ENCODE results near the gene ATP13A3.
A peak's percentile ranks its signal among the peaks of the same experiment; 100 is the strongest.

The ATP13A3 gene

GRCh38 chr3:194439881-194440550 is 46.8 kb downstream of the ATP13A3 start:
- FAIRE-seq, result no peak

GRCh38 chr3:194434503-194434902 is 52.3 kb downstream of the ATP13A3 start:
- no peak for FAIRE-seq

DNA sequence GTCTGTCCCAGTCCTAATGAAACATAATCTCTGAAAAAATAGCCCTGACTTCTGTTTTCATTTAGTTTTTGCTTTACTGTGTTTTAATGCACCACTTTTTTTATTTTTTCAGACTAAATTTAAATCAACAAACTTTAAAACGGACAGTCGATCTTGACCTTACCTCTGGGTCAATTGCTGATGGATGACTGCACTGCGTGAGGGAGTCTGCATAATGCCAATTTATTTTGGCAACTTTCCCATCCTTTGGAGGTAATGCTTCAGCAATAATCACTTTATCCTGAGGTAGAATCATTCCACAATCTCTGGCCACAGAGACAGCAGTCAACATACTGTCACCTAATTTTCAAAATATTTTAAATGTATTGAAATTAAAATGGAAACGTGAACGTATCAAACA is 55.2 kb downstream of the ATP13A3 start:
- FAIRE-seq, result no peak

DNA sequence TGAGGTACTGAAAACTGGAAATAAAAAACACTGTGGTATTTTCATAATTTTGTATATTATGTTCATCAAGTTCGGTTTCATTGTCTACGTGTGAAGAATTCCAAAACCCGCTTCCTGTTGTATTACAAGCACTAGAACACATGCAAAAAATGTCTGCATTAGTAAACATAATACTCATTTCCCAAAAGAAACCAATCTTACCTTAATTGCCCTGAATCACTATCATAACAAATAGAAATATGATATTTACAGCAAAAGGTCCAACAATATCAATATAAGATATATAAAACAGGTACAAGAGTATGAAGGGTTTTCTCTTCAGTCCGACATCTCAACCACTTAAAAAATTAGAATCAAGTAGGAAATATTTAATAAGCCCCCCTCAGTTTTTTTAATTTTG is 61.4 kb downstream of the ATP13A3 start:
- no peak for FAIRE-seq

GRCh38 chr3:194424953-194425352 is 61.8 kb downstream of the ATP13A3 start:
- FAIRE-seq, result no peak

- no peak for FAIRE-seq
Observed at GRCh38 chr3:194424373-194424772, 62.4 kb downstream of the ATP13A3 start.

DNA sequence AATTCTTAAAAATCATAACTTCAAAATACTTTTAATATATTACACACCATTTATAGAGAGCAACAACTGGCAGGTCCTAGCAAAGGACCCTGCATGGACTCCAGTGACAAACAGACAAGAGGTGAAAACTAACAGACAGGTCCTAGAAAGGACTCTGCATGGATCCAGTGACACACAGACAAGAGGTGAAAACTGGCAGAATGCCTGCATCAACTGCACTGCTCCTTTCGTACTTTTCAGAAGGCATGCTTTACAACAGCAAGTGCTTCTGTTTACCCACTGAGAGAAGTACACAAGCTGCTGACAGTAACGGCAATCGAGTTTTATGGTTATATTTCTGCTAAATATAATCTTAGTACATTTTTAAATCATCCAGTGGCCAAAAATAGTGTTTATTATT is 63.5 kb downstream of the ATP13A3 start:
- FAIRE-seq, result no peak

DNA sequence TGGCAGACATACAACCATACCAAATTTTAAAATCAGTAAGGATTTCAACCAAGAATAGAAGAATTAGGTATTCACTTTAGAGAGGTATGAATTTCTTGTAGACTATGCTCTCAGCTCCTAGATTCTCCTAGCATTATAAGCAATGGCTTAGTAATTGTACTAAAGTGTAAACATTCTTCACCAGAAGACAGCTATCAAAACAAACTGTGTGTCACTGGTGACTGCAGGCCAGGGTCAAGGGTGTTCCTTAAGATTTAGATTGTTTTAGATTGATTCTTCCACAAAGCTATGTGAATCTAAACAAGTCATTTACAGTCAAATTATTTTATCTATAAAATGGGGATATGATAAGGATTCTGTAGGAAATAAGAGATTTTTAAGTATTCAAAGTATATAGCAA is 64.6 kb downstream of the ATP13A3 start:
- FAIRE-seq, result no peak

DNA sequence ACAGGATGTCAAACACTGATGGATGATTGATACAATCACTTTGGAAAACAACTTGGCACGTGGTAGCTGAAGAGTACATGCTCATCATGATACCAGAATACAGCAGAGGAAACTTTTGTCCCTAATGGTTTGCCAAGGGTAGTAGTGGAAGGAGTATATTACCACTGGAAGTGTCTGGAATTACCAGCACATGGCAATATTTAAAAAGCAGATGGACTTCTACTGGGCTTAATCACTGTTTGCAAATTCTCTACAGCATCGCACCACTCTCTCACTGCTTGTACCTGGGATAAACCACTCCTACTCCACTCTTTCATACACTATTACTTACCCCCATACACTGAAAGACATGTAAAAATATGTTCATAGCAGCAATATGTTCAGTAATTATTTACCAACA is 68.1 kb downstream of the ATP13A3 start:
- FAIRE-seq, result no peak

DNA sequence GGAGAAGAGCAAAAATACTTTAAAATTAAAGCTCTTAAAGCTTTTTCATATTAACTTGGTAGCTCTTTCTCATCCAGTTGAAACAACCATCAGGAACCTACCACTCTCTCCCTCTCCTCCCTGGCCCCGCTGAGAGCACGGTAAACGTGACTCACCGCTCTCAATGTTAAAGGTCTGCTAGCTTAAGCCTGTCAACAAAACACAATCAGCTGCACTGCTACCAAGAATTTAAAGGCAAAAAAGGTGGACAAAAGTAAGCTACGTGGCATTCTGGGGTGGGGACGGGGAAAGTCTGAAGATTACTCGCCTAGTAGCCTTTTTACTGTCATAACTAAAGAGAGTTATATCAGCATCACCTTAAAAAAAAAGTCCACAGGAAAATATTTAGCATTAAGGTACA is 79.4 kb downstream of the ATP13A3 start:
- FAIRE-seq, result no peak

- no peak for FAIRE-seq
Observed at GRCh38 chr3:194405766-194406165, 81.0 kb downstream of the ATP13A3 start.

GRCh38 chr3:194404365-194405140 is 82.2 kb downstream of the ATP13A3 start:
- peak; percentile 87 for FAIRE-seq

DNA sequence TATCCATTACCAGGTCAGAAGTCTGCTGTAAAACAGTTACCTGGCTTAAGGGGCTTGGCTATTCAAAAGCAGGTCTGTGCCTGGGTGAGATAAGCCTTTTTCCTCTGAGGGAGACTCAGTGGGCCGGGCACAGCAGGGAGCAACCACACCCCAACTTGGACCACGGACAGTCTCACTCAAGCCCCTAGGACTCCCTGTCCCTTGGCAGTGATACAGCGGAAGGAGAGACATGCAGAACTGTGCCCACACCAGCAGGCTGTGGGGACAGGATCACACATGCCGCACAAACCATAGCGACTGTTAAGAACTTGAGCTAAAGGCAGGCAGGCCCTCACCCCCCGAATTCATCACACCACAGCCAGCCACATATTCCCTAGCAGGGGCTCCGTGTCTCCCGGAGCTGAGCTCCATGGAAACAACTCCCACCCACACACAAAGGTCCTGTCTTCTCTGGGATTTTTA is 84.9 kb downstream of the ATP13A3 start:
- FAIRE-seq, result no peak

DNA sequence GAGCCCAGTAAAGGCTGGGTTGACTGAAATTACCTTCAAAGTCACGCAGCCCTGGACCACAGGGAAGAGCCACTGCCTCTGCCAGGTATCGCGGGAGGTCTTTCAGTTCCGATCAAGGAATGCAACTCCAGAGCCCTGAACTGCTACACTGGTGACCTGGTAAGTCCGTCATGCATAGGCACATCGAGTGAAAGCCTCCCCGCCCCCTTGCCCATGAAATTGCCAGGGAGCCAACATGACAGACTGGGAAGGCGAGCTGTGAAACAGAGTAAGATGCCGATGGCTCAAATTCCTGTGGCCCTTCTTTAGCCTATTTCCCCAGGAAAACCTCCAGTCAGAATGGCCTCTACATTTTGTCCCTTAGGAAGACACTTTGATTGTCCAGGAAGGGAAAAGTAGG is 85.5 kb downstream of the ATP13A3 start:
- FAIRE-seq, result no peak

DNA sequence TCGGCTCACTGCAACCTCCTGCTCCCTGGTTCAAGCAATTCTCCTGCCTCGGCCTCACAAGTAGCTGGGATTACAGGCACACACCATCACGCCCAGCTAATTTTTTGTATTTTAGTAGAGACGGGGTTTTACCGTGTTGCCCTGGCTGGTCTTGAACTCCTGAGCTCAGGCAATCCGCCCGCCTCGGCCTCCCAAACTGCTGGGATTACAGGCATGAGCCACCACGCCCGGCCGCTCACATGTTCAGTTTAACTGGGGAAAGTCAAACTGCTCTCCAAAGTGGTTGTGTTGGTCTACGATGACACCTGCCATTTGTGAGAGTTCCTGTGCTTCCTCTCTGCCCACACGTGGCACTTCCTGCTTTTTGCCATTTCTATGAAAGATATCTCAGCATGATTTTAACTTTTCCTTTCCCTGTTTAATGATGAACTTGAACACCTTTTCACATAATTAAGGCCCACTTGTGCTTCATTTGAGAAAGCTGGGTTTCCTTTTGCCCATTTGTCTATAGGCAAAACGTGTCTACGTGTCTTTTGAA is 86.9 kb downstream of the ATP13A3 start:
- no peak for FAIRE-seq

DNA sequence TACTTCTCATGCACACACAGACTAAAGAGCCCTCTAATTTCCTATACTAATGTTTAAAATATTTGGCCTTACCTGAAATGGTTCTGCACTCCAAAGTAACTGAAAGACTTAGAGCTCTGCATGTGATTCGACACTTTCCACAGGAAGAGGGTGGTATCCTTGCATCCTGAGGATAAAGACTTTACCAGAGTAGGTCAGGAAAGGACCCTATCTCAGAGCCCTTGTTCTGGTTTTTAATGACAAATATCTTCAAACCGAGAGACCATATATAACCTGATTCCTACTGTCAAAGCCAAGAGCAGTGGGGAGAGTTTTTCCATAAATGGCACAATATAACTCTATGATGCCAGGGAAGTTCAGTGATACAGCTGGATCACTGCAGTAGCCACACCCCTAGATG is 87.6 kb downstream of the ATP13A3 start, which contains the start of gene GP5:
GP5 (minus strand) TSS at position 101 of the 400 bp plus-strand sequence. CDS start 984 bp downstream, outside the sequence.
- no peak for FAIRE-seq

DNA sequence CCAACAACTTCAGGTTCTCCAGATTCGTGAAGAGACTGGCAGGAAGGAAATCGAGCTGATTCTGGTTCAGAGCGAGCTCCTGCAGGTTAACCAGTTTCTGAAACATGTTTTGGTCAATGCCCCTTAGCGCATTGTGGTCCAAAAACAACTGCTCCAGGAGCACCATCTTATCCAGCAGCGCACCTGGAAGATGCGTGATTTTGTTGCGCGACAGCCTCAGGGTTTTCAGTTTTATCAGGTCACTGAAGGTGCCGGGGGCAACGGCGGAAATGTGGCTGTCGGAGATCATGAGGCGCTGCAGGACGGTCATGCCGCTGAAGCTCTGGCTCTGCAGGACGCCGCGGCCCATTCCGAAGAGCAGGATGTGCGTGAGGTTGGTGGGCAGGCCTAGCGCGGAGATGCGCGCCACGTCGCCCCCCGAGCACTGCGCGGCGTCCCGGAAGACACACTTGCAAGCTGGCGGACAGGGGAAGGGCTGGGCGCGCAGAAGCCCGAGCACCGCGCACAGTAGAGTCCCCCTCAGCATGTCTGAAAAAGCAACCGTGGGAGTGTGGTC is 89.0 kb downstream of the ATP13A3 start:
- no peak for FAIRE-seq

GRCh38 chr3:194396859-194397756 is 89.7 kb downstream of the ATP13A3 start:
- FAIRE-seq, result no peak

GRCh38 chr3:194396539-194396858 is 90.3 kb downstream of the ATP13A3 start:
- no peak for FAIRE-seq

GRCh38 chr3:194395778-194396538 is 90.8 kb downstream of the ATP13A3 start:
- FAIRE-seq, result no peak

- FAIRE-seq, result no peak
Observed at GRCh38 chr3:194395212-194395611, 91.6 kb downstream of the ATP13A3 start.

GRCh38 chr3:194392576-194392975 is 94.2 kb downstream of the ATP13A3 start:
- FAIRE-seq, result no peak

All from islet of Langerhans (tissue), 1 donor.